ENCODE measurements around the gene PCDHGA10. TPM values are rescaled to one million over a fixed set of nuclear protein-coding genes. Genes with fewer than 3 reads are reported as not detected.
"Not testable (repeated sequence)": the region's sequence is repeated elsewhere in the genome, so short reads cannot be mapped to it uniquely, and the experiment has no call there.

Gene PCDHGA10
- total RNA-seq: under 1 TPM; 0.10 to 0.18 TPM
- 0 to 0.38 reads per million in 2 donors for total RNA-seq

- H3K27ac Mint-ChIP-seq: peak within 1 kb of the TSS; percentile 17
- peak within 1 kb of the TSS; percentile 86 for H3K4me3 Mint-ChIP-seq
- peaks cover 7% of the 10 kb centered on the region for H3K36me3 Mint-ChIP-seq (ENCODE audit: low read depth)
- H3K4me1 Mint-ChIP-seq: peaks cover 3% of the 10 kb centered on the region
- peak in 2 of 3 donors; percentile 28 to 29 for DNase-seq
- ATAC-seq: peak; percentile 85
- H3K9me3 ChIP-seq (ENCODE audit: control insufficient read depth, low read length, poor library complexity, severe bottlenecking): peaks cover 5% of the 10 kb centered on the region
- peaks cover 55% of the 10 kb centered on the region for H3K27me3 Mint-ChIP-seq
These were observed at the start of gene PCDHGA10 for GRCh38 chr5:141412854-141413539. TSS of gene PCDHGA10 (plus strand) at chr5:141412987. CDS start at chr5:141413176, 189 bp downstream.

- ATAC-seq (no peak), DNase-seq (no peak)
- Mint-ChIP-seq H3K36me3 (ENCODE audit: low read depth) (peaks cover 10% of the 10 kb centered on the region), H3K4me3 (no peak within 1 kb of the TSS), H3K27ac (peak within 1 kb of the TSS; percentile 8), H3K27me3 (peaks cover 51% of the 10 kb centered on the region), H3K4me1 (no peaks in the 10 kb centered on the region)
- peaks cover 19% of the 10 kb centered on the region for H3K9me3 ChIP-seq (ENCODE audit: control insufficient read depth, low read length, poor library complexity, severe bottlenecking)
These were observed 48.7 kb upstream of the PCDHGA10 start, which contains the start of gene PCDHGA5 for GRCh38 chr5:141363952-141364660. TSS of gene PCDHGA5 (plus strand) at chr5:141364162. CDS start at chr5:141364331, 169 bp downstream.

GRCh38 chr5:141366016-141366896 lies 46.5 kb upstream of the PCDHGA10 start:
- Mint-ChIP-seq H3K4me3 (no peak overlapping the region), H3K36me3 (ENCODE audit: low read depth) (peaks cover 10% of the 10 kb centered on the region), H3K4me1 (no peaks in the 10 kb centered on the region), H3K27ac (no peak overlapping the region), H3K27me3 (peaks cover 55% of the 10 kb centered on the region)
- ATAC-seq (no peak), DNase-seq (no peak)
- H3K9me3 ChIP-seq (ENCODE audit: control insufficient read depth, low read length, poor library complexity, severe bottlenecking): peaks cover 19% of the 10 kb centered on the region

GRCh38 chr5:141369994-141370848 lies 42.6 kb upstream of the PCDHGA10 start, which contains the start of gene PCDHGB3:
TSS of gene PCDHGB3 (plus strand) at chr5:141370242. CDS start at chr5:141370395, 153 bp downstream.
- Mint-ChIP-seq H3K4me3 (peak within 1 kb of the TSS; percentile 82), H3K4me1 (no peaks in the 10 kb centered on the region), H3K27me3 (peaks cover 41% of the 10 kb centered on the region), H3K27ac (no peak within 1 kb of the TSS), H3K36me3 (ENCODE audit: low read depth) (peaks cover 5% of the 10 kb centered on the region)
- no peak for DNase-seq
- peak; percentile 83 for ATAC-seq
- peaks cover 12% of the 10 kb centered on the region for H3K9me3 ChIP-seq (ENCODE audit: control insufficient read depth, low read length, poor library complexity, severe bottlenecking)

GRCh38 chr5:141371572-141372475 lies 41.0 kb upstream of the PCDHGA10 start:
- H3K27me3 Mint-ChIP-seq: peaks cover 27% of the 10 kb centered on the region
- peaks cover 2% of the 10 kb centered on the region for H3K36me3 Mint-ChIP-seq (ENCODE audit: low read depth)
- no peak overlapping the region for H3K4me3 Mint-ChIP-seq
- peak overlapping the region; percentile 53 for H3K27ac Mint-ChIP-seq
- no peak for ATAC-seq
- DNase-seq: no peak
- H3K4me1 Mint-ChIP-seq: no peaks in the 10 kb centered on the region
- peaks cover 5% of the 10 kb centered on the region for H3K9me3 ChIP-seq (ENCODE audit: control insufficient read depth, low read length, poor library complexity, severe bottlenecking)

- DNase-seq: no peak
- H3K4me3 Mint-ChIP-seq: peak within 1 kb of the TSS; percentile 33
- H3K27ac Mint-ChIP-seq: peak within 1 kb of the TSS; percentile 53
- H3K36me3 Mint-ChIP-seq (ENCODE audit: low read depth): peaks cover 2% of the 10 kb centered on the region
- no peak for ATAC-seq
- H3K27me3 Mint-ChIP-seq: peaks cover 27% of the 10 kb centered on the region
- H3K9me3 ChIP-seq (ENCODE audit: control insufficient read depth, low read length, poor library complexity, severe bottlenecking): peaks cover 5% of the 10 kb centered on the region
- no peaks in the 10 kb centered on the region for H3K4me1 Mint-ChIP-seq
These were observed 39.0 kb upstream of the PCDHGA10 start, which contains the start of gene PCDHGA6 for GRCh38 chr5:141373673-141374317. TSS of gene PCDHGA6 (plus strand) at chr5:141373891. CDS start at chr5:141374084, 193 bp downstream.

GRCh38 chr5:141374627-141375026 lies 38.2 kb upstream of the PCDHGA10 start:
- DNase-seq (no peak), ATAC-seq (no peak)
- no peaks in the 10 kb centered on the region for H3K4me1 Mint-ChIP-seq
- H3K27me3 Mint-ChIP-seq: peaks cover 27% of the 10 kb centered on the region
- H3K9me3 ChIP-seq (ENCODE audit: control insufficient read depth, low read length, poor library complexity, severe bottlenecking): peaks cover 5% of the 10 kb centered on the region
- H3K27ac Mint-ChIP-seq: no peak overlapping the region
- H3K36me3 Mint-ChIP-seq (ENCODE audit: low read depth): peaks cover 2% of the 10 kb centered on the region
- H3K4me3 Mint-ChIP-seq: no peak overlapping the region

GRCh38 chr5:141375444-141376155 lies 37.2 kb upstream of the PCDHGA10 start:
- peaks cover 27% of the 10 kb centered on the region for H3K27me3 Mint-ChIP-seq
- H3K27ac Mint-ChIP-seq; DNase-seq; H3K9me3 ChIP-seq (ENCODE audit: control insufficient read depth, low read length, poor library complexity, severe bottlenecking); ATAC-seq; H3K36me3 Mint-ChIP-seq (ENCODE audit: low read depth); H3K4me3 Mint-ChIP-seq; H3K4me1 Mint-ChIP-seq: not testable (repeated sequence)

- H3K4me3 Mint-ChIP-seq: peak within 1 kb of the TSS; percentile 42
- no peak for DNase-seq
- no peak for ATAC-seq
- H3K27ac Mint-ChIP-seq: no peak within 1 kb of the TSS
- H3K9me3 ChIP-seq (ENCODE audit: control insufficient read depth, low read length, poor library complexity, severe bottlenecking): peaks cover 19% of the 10 kb centered on the region
- H3K36me3 Mint-ChIP-seq (ENCODE audit: low read depth): no peaks in the 10 kb centered on the region
- H3K4me1 Mint-ChIP-seq: no peaks in the 10 kb centered on the region
- peaks cover 47% of the 10 kb centered on the region for H3K27me3 Mint-ChIP-seq
These were observed 30.1 kb upstream of the PCDHGA10 start, which contains the start of gene PCDHGA7 for GRCh38 chr5:141382469-141383294. TSS of gene PCDHGA7 (plus strand) at chr5:141382742. CDS start at chr5:141382900, 158 bp downstream.

GRCh38 chr5:141383345-141383744 lies 29.4 kb upstream of the PCDHGA10 start:
- Mint-ChIP-seq H3K4me3 (no peak overlapping the region), H3K36me3 (ENCODE audit: low read depth) (no peaks in the 10 kb centered on the region), H3K27ac (no peak overlapping the region), H3K27me3 (peaks cover 49% of the 10 kb centered on the region), H3K4me1 (no peaks in the 10 kb centered on the region)
- no peak for DNase-seq
- no peak for ATAC-seq
- peaks cover 19% of the 10 kb centered on the region for H3K9me3 ChIP-seq (ENCODE audit: control insufficient read depth, low read length, poor library complexity, severe bottlenecking)
